ENCODE data around the gene C1QTNF8.

Gene C1QTNF8

DNA sequence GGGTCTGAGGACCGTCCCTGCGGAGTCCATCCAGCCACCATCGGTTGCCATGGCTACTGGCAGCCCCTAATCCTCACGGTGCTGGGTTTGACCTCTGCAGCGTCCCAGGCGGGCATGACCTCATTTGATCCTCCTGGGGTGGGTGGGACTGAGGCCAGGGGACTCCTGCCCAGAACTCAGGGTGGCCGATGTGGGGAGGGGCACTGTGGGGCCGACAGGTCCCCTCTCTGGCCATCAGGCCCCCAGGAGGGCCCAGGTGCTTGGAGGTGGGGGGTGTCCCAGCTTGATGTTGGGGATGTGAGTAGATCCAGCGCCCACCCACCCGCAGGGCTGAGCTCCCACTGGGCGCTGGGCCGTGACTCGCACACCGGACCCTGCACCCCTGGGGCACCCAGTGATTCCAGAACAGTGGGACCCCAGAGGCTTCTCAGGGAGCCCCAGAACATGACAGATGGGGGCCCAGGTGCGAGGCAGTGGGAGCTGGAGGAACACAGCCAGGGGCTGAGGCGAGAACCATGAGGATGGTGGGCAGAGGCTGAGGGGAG is 25.1 kb downstream of the C1QTNF8 start:
- Histone ChIP-seq H3K27ac (ENCODE audit: low read length) (no peak overlapping the region), H2AFZ (ENCODE audit: low read depth, low read length) (no peak overlapping the region), H3K9ac (ENCODE audit: low read length) (no peak overlapping the region), H3K4me3 (ENCODE audit: low read length) (no peak overlapping the region), H3K79me2 (ENCODE audit: low read length) (no peaks in the 10 kb centered on the region), H3K4me2 (ENCODE audit: low read length) (no peak overlapping the region), H4K20me1 (ENCODE audit: insufficient read depth, low read length) (no peaks in the 10 kb centered on the region), H3K4me1 (ENCODE audit: low read length) (no peaks in the 10 kb centered on the region), H3K36me3 (replicated peaks; ENCODE audit: low read depth, low read length) (no peaks in the 10 kb centered on the region), H3K9me3 (ENCODE audit: insufficient read depth, low read length) (no peaks in the 10 kb centered on the region), H3K27me3 (ENCODE audit: low read depth, low read length) (no peaks in the 10 kb centered on the region)
- no peak for TF ChIP-seq EZH2phosphoT487 (IDR thresholded peaks at IDR 0.05; ENCODE audit: low read depth)
- TF ChIP-seq CTCF (IDR thresholded peaks at IDR 0.05; ENCODE audit: low read depth, low read length) = no peak

GRCh38 chr16:1070084-1070863 is 25.8 kb downstream of the C1QTNF8 start:
- Histone ChIP-seq H3K36me3 (replicated peaks; ENCODE audit: low read depth, low read length) (no peaks in the 10 kb centered on the region), H3K79me2 (ENCODE audit: low read length) (no peaks in the 10 kb centered on the region), H2AFZ (ENCODE audit: low read depth, low read length) (no peak overlapping the region), H3K4me2 (ENCODE audit: low read length) (no peak overlapping the region), H4K20me1 (ENCODE audit: insufficient read depth, low read length) (no peaks in the 10 kb centered on the region), H3K27ac (ENCODE audit: low read length) (no peak overlapping the region), H3K4me1 (ENCODE audit: low read length) (no peaks in the 10 kb centered on the region), H3K9me3 (ENCODE audit: insufficient read depth, low read length) (no peaks in the 10 kb centered on the region), H3K27me3 (ENCODE audit: low read depth, low read length) (no peaks in the 10 kb centered on the region), H3K4me3 (ENCODE audit: low read length) (no peak overlapping the region), H3K9ac (ENCODE audit: low read length) (no peak overlapping the region)
- no peak for TF ChIP-seq EZH2phosphoT487 (IDR thresholded peaks at IDR 0.05; ENCODE audit: low read depth)
- no peak for TF ChIP-seq CTCF (IDR thresholded peaks at IDR 0.05; ENCODE audit: low read depth, low read length)

- TF ChIP-seq EZH2phosphoT487 (IDR thresholded peaks at IDR 0.05; ENCODE audit: low read depth) = no peak
- TF ChIP-seq CTCF (IDR thresholded peaks at IDR 0.05; ENCODE audit: low read depth, low read length) = no peak
- Histone ChIP-seq H3K4me2 (ENCODE audit: low read length) (no peak overlapping the region), H3K9ac (ENCODE audit: low read length) (no peak overlapping the region), H4K20me1 (ENCODE audit: insufficient read depth, low read length) (no peaks in the 10 kb centered on the region), H3K36me3 (replicated peaks; ENCODE audit: low read depth, low read length) (no peaks in the 10 kb centered on the region), H3K9me3 (ENCODE audit: insufficient read depth, low read length) (no peaks in the 10 kb centered on the region), H3K4me3 (ENCODE audit: low read length) (no peak overlapping the region), H3K4me1 (ENCODE audit: low read length) (no peaks in the 10 kb centered on the region), H3K79me2 (ENCODE audit: low read length) (no peaks in the 10 kb centered on the region), H3K27ac (ENCODE audit: low read length) (no peak overlapping the region), H3K27me3 (ENCODE audit: low read depth, low read length) (no peaks in the 10 kb centered on the region), H2AFZ (ENCODE audit: low read depth, low read length) (no peak overlapping the region)
These were observed 26.9 kb downstream of the C1QTNF8 start for GRCh38 chr16:1069154-1069553.

DNA sequence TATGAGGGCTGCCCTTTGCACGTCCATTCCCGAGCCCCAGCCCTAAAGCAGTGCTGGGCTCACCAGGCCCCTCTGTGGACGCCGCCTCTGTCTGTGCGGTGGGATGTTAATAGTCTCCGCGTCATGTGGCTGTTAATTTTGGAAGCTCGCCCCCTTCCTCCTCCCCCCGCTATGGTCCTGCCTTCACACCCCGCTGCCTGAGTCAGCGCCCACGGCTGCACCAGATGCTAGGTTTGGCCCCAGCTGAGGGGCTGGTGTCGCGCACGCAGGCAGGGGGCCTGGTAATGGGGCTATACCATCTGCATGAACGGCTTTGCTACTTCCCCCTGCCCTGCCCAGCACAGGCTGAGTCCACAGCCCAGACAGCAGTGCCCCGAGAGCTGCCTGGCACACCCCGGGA is 27.6 kb downstream of the C1QTNF8 start:
- H2AFZ ChIP-seq (ENCODE audit: low read depth, low read length) = no peak overlapping the region
- H3K79me2 ChIP-seq (ENCODE audit: low read length) = no peaks in the 10 kb centered on the region
- no peak overlapping the region for H3K9ac ChIP-seq (ENCODE audit: low read length)
- no peak overlapping the region for H3K27ac ChIP-seq (ENCODE audit: low read length)
- no peaks in the 10 kb centered on the region for H3K4me1 ChIP-seq (ENCODE audit: low read length)
- H3K9me3 ChIP-seq (ENCODE audit: insufficient read depth, low read length) = no peaks in the 10 kb centered on the region
- no peak overlapping the region for H3K4me2 ChIP-seq (ENCODE audit: low read length)
- no peaks in the 10 kb centered on the region for H3K36me3 ChIP-seq (replicated peaks; ENCODE audit: low read depth, low read length)
- TF ChIP-seq CTCF (IDR thresholded peaks at IDR 0.05; ENCODE audit: low read depth, low read length) (no peak), EZH2phosphoT487 (IDR thresholded peaks at IDR 0.05; ENCODE audit: low read depth) (no peak)
- H4K20me1 ChIP-seq (ENCODE audit: insufficient read depth, low read length) = no peaks in the 10 kb centered on the region
- H3K4me3 ChIP-seq (ENCODE audit: low read length) = no peak overlapping the region
- no peaks in the 10 kb centered on the region for H3K27me3 ChIP-seq (ENCODE audit: low read depth, low read length)

All from OCI-LY3 (cell line).